Spleen (tissue), 7 donors: ENCODE measurements around the gene PTPRU.

Experiments
- POLR2A ChIP-seq, 3 donors: fragments of 450-650 bp; IDR thresholded peaks; one replicate each; pipeline ENCODE4 v1.5.1; 2017; ENCODE audit warnings: antibody characterized with exemption in 3 of 3, mild to moderate bottlenecking in 1 of 3
- POLR2AphosphoS5 ChIP-seq, 3 donors: sonication (generic); formaldehyde crosslinking; IDR thresholded peaks; one replicate each; pipeline ENCODE4 v1.5.1; 2017; ENCODE audit warnings: antibody characterized with exemption in 3 of 3
- TF ChIP-seq, protein P1 (sequence below), 11 experiments: fragments of 200-600 bp in 7 of 11; fragments of 450-650 bp in 4 of 11; sonication (generic) in 4 of 11; IDR thresholded peaks in 8 of 11; conservative IDR thresholded peaks in 3 of 11; 1 replicate in 7 of 11; 2 replicates in 4 of 11; pipeline versions ENCODE4 v1.4.0 to v1.8.0; 2016 to 2021; ENCODE audit warnings: antibody characterized with exemption in 11 of 11, inconsistent platforms in 4 of 11, mild to moderate bottlenecking in 1 of 11
- donor health status: DM: no; HTN: no; CAD: no; lungs with moderate emphysema.
- donor health status: DM: no; HTN: no; CAD: no.
- donor health status: DM: no; HTN: no; CAD: no.

- TF ChIP-seq, protein P1, sequence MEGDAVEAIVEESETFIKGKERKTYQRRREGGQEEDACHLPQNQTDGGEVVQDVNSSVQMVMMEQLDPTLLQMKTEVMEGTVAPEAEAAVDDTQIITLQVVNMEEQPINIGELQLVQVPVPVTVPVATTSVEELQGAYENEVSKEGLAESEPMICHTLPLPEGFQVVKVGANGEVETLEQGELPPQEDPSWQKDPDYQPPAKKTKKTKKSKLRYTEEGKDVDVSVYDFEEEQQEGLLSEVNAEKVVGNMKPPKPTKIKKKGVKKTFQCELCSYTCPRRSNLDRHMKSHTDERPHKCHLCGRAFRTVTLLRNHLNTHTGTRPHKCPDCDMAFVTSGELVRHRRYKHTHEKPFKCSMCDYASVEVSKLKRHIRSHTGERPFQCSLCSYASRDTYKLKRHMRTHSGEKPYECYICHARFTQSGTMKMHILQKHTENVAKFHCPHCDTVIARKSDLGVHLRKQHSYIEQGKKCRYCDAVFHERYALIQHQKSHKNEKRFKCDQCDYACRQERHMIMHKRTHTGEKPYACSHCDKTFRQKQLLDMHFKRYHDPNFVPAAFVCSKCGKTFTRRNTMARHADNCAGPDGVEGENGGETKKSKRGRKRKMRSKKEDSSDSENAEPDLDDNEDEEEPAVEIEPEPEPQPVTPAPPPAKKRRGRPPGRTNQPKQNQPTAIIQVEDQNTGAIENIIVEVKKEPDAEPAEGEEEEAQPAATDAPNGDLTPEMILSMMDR (IDR thresholded peaks at IDR 0.05 in 8 of 11, conservative IDR thresholded peaks at IDR 0.05 in 3 of 11): no peak
- TF ChIP-seq POLR2A (IDR thresholded peaks at IDR 0.05) (no peak), POLR2AphosphoS5 (IDR thresholded peaks at IDR 0.05) (no peak)
Observed at GRCh38 chr1:29360768-29361167, 124.4 kb downstream of the PTPRU start.
